SK-N-SH (cell line): ENCODE data around the gene TBC1D16. TPM values are rescaled to one million over a fixed set of nuclear protein-coding genes. Genes with fewer than 3 reads are reported as not detected.
"Not testable (repeated sequence)": the region's sequence is repeated elsewhere in the genome, so short reads cannot be mapped to it uniquely, and the experiment has no call there.

ENCODE experiments used
- CTCF ChIA-PET: fragments of 300-600, 350-600 bp; formaldehyde crosslinking; extraction: SDS; loops from one replicate; lab custom pipeline; 2021; lab: Yijun Ruan, JAX
- POLR2A ChIA-PET: fragments of 350-600 bp; sonication (Branson Sonifier 250); formaldehyde crosslinking; extraction: SDS; loops from one replicate; lab custom pipeline; 2020; ENCODE audit warnings: antibody characterized with exemption, inconsistent platforms; lab: Yijun Ruan, JAX
- DNase-seq: peaks from one replicate; pipeline ENCODE4 v3.0.0; 2012
- H2AFZ ChIP-seq: fragments of 200-600 bp; sonication (generic); 2 replicates; pipeline ENCODE4 v1.8.1; 2016; ENCODE audit warnings: antibody characterized with exemption, mild to moderate bottlenecking, low read depth
- H3F3A ChIP-seq: fragments of 200-600 bp; sonication (generic); replicated peaks from 2 replicates; pipeline ENCODE3; 2016; ENCODE audit warnings: antibody characterized with exemption, mild to moderate bottlenecking; ENCODE audit not compliant: insufficient read depth
- H3K27ac ChIP-seq, 2 experiments: fragments of 200-500 bp in 1 of 2; fragments of 200-600 bp in 1 of 2; sonication (Bioruptor generic) in 1 of 2; sonication (generic), shearing (Covaris generic) in 1 of 2; 2 replicates each; pipeline versions ENCODE4 v1.5.1 to v1.6.1; 2014 to 2016; ENCODE audit warnings: low read depth in 2 of 2, inconsistent platforms in 1 of 2, low read length in 1 of 2, mild to moderate bottlenecking in 1 of 2, mixed read lengths in 1 of 2
- H3K27me3 ChIP-seq: fragments of 200-600 bp; sonication (generic), shearing (Covaris generic); 2 replicates; pipeline ENCODE4 v1.6.1; 2016; ENCODE audit warnings: mixed run types; ENCODE audit not compliant: insufficient read depth
- H3K36me3 ChIP-seq, 2 experiments: fragments of 200-500 bp in 1 of 2; fragments of 200-600 bp in 1 of 2; sonication (Bioruptor generic) in 1 of 2; sonication (generic) in 1 of 2; replicated peaks in 1 of 2; 2 replicates each; pipeline versions ENCODE3 to v1.5.1; 2014 to 2016; ENCODE audit warnings: low read length in 1 of 2, mild to moderate bottlenecking in 1 of 2; ENCODE audit not compliant: insufficient read depth in 2 of 2, control insufficient read depth in 1 of 2
- H3K4me1 ChIP-seq, 2 experiments: fragments of 200-500 bp in 1 of 2; fragments of 200-600 bp in 1 of 2; sonication (Bioruptor generic) in 1 of 2; sonication (generic), shearing (Covaris generic) in 1 of 2; 2 replicates each; pipeline versions ENCODE4 v1.5.1 to v1.6.1; 2014 to 2016; ENCODE audit warnings: low read depth in 1 of 2, low read length in 1 of 2, mixed run types in 1 of 2; ENCODE audit not compliant: insufficient read depth in 2 of 2, control insufficient read depth in 1 of 2
- H3K4me2 ChIP-seq: fragments of 200-600 bp; sonication (generic), shearing (Covaris generic); 2 replicates; pipeline ENCODE4 v1.6.1; 2017; ENCODE audit warnings: mixed run types
- H3K4me3 ChIP-seq, 2 experiments: fragments of 200-500 bp in 1 of 2; fragments of 200-600 bp in 1 of 2; sonication (Bioruptor generic) in 1 of 2; sonication (generic), shearing (Covaris generic) in 1 of 2; 2 replicates each; pipeline versions ENCODE4 v1.5.1 to v1.8.1; 2014 to 2016; ENCODE audit warnings: low read depth in 2 of 2, inconsistent platforms in 1 of 2, low read length in 1 of 2, mild to moderate bottlenecking in 1 of 2, mixed read lengths in 1 of 2, moderate library complexity in 1 of 2
- H3K79me2 ChIP-seq: fragments of 200-600 bp; sonication (generic); 2 replicates; pipeline ENCODE4 v1.8.1; 2017; ENCODE audit warnings: mild to moderate bottlenecking; ENCODE audit not compliant: insufficient read depth
- H3K9ac ChIP-seq: fragments of 200-600 bp; sonication (generic); 2 replicates; pipeline ENCODE4 v1.6.1; 2017; ENCODE audit warnings: mixed run types
- H3K9me2 ChIP-seq: fragments of 200-600 bp; sonication (generic); 2 replicates; pipeline ENCODE4 v1.6.1; 2017; ENCODE audit warnings: mixed run types
- H3K9me3 ChIP-seq: fragments of 200-600 bp; sonication (generic); 2 replicates; pipeline ENCODE4 v1.6.1; 2017; ENCODE audit warnings: mixed run types, mild to moderate bottlenecking, moderate library complexity
- H4K20me1 ChIP-seq: fragments of 200-600 bp; sonication (generic); 2 replicates; pipeline ENCODE4 v1.6.1; 2017; ENCODE audit warnings: mild to moderate bottlenecking, mixed run types; ENCODE audit not compliant: insufficient read depth
- CHD2 ChIP-seq: fragments of 150-350 bp; IDR thresholded peaks from 2 replicates; pipeline ENCODE4 v1.6.1; 2018; ENCODE audit warnings: low read length; ENCODE audit not compliant: partially characterized antibody
- EP300 ChIP-seq, 2 experiments: IDR thresholded peaks; 2 replicates each; pipeline versions ENCODE4 v1.4.0 to v1.6.1; 2012; ENCODE audit warnings: borderline replicate concordance in 1 of 2, low read depth in 1 of 2, low read length in 1 of 2
- FOXJ3 ChIP-seq: sonication (generic); formaldehyde crosslinking; IDR thresholded peaks from 2 replicates; pipeline ENCODE4 v1.5.1; 2020; ENCODE audit warnings: mild to moderate bottlenecking, missing genetic modification reagents
- FOXM1 ChIP-seq: IDR thresholded peaks from 2 replicates; pipeline ENCODE4 v1.4.0; 2012; ENCODE audit warnings: low read depth, mild to moderate bottlenecking
- GABPA ChIP-seq: IDR thresholded peaks from 2 replicates; pipeline ENCODE4 v1.4.0; 2012; ENCODE audit warnings: low read depth, mild to moderate bottlenecking
- GATA2 ChIP-seq: sonication (generic); formaldehyde crosslinking; IDR thresholded peaks from 2 replicates; pipeline ENCODE4 v1.5.0; 2020; ENCODE audit warnings: mild to moderate bottlenecking, missing genetic modification reagents
- NRF1 ChIP-seq: IDR thresholded peaks from 2 replicates; pipeline ENCODE4 v1.6.1; 2012; ENCODE audit warnings: low read depth, mild to moderate bottlenecking, low read length
- POLR2AphosphoS5 ChIP-seq: IDR thresholded peaks from 2 replicates; pipeline ENCODE4 v1.6.1; 2012; ENCODE audit warnings: low read depth, low read length
- RAD21 ChIP-seq: IDR thresholded peaks from 2 replicates; pipeline ENCODE4 v1.6.1; 2012; ENCODE audit warnings: mild to moderate bottlenecking, low read length
- SMC3 ChIP-seq: IDR thresholded peaks from 2 replicates; pipeline ENCODE4 v1.6.1; 2012; ENCODE audit warnings: low read depth, low read length, improper control_type of control experiment
- TCF12 ChIP-seq: IDR thresholded peaks from 2 replicates; pipeline ENCODE4 v1.4.0; 2012
- YY1 ChIP-seq: IDR thresholded peaks from 2 replicates; pipeline ENCODE4 v1.4.0; 2012; ENCODE audit warnings: low read depth, mild to moderate bottlenecking
- WGBS: methylation state at CpG from one replicate; pipeline ENCODE4 v1.1.6; 2017; ENCODE audit warnings: low lambda C conversion rate; 5-methylcytosine and 5-hydroxymethylcytosine counted together
- polyA plus RNA-seq, 3 experiments: library from polyadenylated mRNA; depleted of rRNA; stranded (reverse); fragments of >200 nt; gene quantifications; 2 replicates each; pipeline ENCODE4 v1.2.3, GENCODE V29; 2012
- TF ChIP-seq, protein P1 (sequence below): IDR thresholded peaks from 2 replicates; pipeline ENCODE4 v1.4.0; 2012; ENCODE audit warnings: low read depth, borderline replicate concordance
- TF ChIP-seq, protein P2 (sequence below): IDR thresholded peaks from 2 replicates; pipeline ENCODE4 v1.4.0; 2012; ENCODE audit warnings: low read depth
- TF ChIP-seq, protein P3 (sequence below): IDR thresholded peaks from 2 replicates; pipeline ENCODE4 v1.6.1; 2012; ENCODE audit warnings: mild to moderate bottlenecking, low read depth, low read length, moderate library complexity

TBC1D16 gene
- polyA plus RNA-seq, 1 of the 3 experiments (the other 2 are of a cell fraction): 14.5 TPM

DNA sequence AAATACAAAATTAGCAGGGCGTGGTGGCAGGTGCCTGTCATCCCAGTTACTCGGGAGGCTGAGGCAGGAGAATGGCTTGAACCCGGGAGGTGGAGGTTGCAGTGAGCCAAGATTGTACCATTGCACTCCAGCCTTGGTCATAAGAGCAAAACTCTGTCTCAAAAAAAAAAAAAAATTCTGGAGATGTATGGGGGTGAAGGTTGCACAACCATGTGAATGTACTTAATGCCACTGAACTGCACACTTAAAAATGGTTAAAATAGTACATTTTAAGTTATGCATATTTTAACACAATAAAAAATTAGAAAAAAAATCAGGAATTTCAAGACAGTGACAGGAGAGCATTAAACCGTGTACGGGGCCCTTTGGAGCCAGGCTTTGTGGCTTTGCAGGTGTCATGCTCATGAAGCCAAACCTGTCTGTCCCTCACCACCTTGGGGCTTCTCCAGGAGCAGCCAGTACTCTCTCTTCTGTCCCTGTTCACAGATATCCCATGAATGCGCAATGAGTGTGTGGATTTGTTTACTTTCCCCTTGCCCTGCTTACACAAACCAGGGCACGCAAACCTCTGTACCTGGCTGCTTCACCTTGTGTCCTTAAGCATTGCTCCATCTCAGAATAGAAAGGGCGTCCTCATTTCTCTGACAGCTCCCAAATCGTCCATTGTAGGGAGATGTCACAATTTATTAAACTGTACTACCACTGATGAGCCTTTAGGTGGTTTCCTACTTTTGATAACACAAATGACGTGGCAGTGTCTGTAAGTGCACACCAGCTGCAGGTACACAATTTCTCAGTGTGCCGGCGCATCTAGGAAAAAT, 138.2 kb downstream of the TBC1D16 start:
- H3K27me3 ChIP-seq: peaks cover 30% of the 10 kb centered on the region; the same call in 1 of the 2 replicates
- H3K4me1 ChIP-seq: no peaks in the 10 kb centered on the region
- no peaks in the 10 kb centered on the region for H4K20me1 ChIP-seq
- no peak overlapping the region for H3K9ac ChIP-seq
- no peaks in the 10 kb centered on the region for H3K79me2 ChIP-seq
- H3K9me3 ChIP-seq: no peaks in the 10 kb centered on the region
- H3K4me2 ChIP-seq: no peak overlapping the region
- TF ChIP-seq, protein P1, sequence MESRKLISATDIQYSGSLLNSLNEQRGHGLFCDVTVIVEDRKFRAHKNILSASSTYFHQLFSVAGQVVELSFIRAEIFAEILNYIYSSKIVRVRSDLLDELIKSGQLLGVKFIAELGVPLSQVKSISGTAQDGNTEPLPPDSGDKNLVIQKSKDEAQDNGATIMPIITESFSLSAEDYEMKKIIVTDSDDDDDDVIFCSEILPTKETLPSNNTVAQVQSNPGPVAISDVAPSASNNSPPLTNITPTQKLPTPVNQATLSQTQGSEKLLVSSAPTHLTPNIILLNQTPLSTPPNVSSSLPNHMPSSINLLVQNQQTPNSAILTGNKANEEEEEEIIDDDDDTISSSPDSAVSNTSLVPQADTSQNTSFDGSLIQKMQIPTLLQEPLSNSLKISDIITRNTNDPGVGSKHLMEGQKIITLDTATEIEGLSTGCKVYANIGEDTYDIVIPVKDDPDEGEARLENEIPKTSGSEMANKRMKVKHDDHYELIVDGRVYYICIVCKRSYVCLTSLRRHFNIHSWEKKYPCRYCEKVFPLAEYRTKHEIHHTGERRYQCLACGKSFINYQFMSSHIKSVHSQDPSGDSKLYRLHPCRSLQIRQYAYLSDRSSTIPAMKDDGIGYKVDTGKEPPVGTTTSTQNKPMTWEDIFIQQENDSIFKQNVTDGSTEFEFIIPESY: no peak
- TF ChIP-seq, protein P2, sequence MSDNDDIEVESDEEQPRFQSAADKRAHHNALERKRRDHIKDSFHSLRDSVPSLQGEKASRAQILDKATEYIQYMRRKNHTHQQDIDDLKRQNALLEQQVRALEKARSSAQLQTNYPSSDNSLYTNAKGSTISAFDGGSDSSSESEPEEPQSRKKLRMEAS: no peak
- TF ChIP-seq CHD2: no peak
- TF ChIP-seq GABPA: no peak
- no peak for TF ChIP-seq NRF1
- no peak for TF ChIP-seq YY1
- TF ChIP-seq FOXJ3: no peak
- TF ChIP-seq, protein P3, sequence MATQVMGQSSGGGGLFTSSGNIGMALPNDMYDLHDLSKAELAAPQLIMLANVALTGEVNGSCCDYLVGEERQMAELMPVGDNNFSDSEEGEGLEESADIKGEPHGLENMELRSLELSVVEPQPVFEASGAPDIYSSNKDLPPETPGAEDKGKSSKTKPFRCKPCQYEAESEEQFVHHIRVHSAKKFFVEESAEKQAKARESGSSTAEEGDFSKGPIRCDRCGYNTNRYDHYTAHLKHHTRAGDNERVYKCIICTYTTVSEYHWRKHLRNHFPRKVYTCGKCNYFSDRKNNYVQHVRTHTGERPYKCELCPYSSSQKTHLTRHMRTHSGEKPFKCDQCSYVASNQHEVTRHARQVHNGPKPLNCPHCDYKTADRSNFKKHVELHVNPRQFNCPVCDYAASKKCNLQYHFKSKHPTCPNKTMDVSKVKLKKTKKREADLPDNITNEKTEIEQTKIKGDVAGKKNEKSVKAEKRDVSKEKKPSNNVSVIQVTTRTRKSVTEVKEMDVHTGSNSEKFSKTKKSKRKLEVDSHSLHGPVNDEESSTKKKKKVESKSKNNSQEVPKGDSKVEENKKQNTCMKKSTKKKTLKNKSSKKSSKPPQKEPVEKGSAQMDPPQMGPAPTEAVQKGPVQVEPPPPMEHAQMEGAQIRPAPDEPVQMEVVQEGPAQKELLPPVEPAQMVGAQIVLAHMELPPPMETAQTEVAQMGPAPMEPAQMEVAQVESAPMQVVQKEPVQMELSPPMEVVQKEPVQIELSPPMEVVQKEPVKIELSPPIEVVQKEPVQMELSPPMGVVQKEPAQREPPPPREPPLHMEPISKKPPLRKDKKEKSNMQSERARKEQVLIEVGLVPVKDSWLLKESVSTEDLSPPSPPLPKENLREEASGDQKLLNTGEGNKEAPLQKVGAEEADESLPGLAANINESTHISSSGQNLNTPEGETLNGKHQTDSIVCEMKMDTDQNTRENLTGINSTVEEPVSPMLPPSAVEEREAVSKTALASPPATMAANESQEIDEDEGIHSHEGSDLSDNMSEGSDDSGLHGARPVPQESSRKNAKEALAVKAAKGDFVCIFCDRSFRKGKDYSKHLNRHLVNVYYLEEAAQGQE: no peak
- TF ChIP-seq RAD21: no peak
- no peak for TF ChIP-seq FOXM1
- no peak for TF ChIP-seq GATA2
- no peak for TF ChIP-seq SMC3
- no peak for TF ChIP-seq POLR2AphosphoS5
- TF ChIP-seq TCF12: no peak
- no peak for TF ChIP-seq EP300 (IDR thresholded peaks at IDR 0.05; ENCODE audit: borderline replicate concordance in 1 of 2, low read depth in 1 of 2, low read length in 1 of 2)
- WGBS: 41% methylated on average over 12 of the region's 12 CpGs
- CTCF ChIA-PET: interaction anchor here (1.1 kb wide), 1 partner anchor 25 kb away, joined by 3 read pairs; no protein-coding TSS in a partner anchor
- no peak overlapping the region for H2AFZ ChIP-seq
- H3K4me3 ChIP-seq: no peak overlapping the region
- H3K9me2 ChIP-seq: no peaks in the 10 kb centered on the region
- no peak for DNase-seq
- H3K36me3 ChIP-seq: no peaks in the 10 kb centered on the region
- no peak overlapping the region for H3K27ac ChIP-seq
- POLR2A ChIA-PET: no interaction called here
- no peaks in the 10 kb centered on the region for H3F3A ChIP-seq

DNA sequence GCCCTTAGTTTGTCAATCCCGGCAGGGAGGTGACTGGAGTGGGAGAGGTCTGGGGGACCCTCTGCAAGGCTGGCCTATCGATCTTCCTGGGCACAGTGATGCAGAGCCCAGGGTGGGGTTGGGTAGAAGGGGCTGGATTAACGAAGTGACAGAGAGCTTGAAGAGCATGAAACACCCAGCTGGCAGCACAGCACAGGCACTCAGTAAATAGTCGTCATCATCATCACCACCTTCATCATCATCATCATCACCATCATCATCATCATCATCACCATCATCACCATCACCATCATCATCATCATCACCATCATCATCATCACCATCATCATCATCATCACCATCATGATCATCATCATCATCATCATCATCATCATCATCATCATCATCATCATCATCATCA, 142.2 kb downstream of the TBC1D16 start:
- H3K9me3 ChIP-seq, H3K9ac ChIP-seq, H3K36me3 ChIP-seq, H4K20me1 ChIP-seq, H2AFZ ChIP-seq, H3K9me2 ChIP-seq, POLR2A ChIA-PET, H3K27ac ChIP-seq, H3K79me2 ChIP-seq, H3F3A ChIP-seq, H3K4me2 ChIP-seq, H3K4me3 ChIP-seq: not testable (repeated sequence)
- WGBS: 34% methylated on average over 4 of the region's 4 CpGs
- peaks cover 29% of the 10 kb centered on the region; the same call in 1 of the 2 replicates for H3K27me3 ChIP-seq
- DNase-seq: peak; percentile 30
- CTCF ChIA-PET: interaction anchor here (8.1 kb wide), 1 partner anchor 51 kb away, joined by 92 read pairs; the partner anchor contains the start of gene CBX4
- H3K4me1 ChIP-seq: peaks cover 0 to 21% of the 10 kb centered on the region in 2 experiments; a peak in 1 of 4 replicates
